ENCODE results near the gene MAPK6. TPM values are rescaled to one million over a fixed set of nuclear protein-coding genes. Genes with fewer than 3 reads are reported as not detected.

Gene MAPK6
- total and polyA plus RNA-seq, 2 of the 8 experiments (the other 6 are each of a cell fraction or from before 2014, with no cell fraction given): 22.6 to 108 TPM

- no peak for TF ChIP-seq CTCF (IDR thresholded peaks at IDR 0.05; ENCODE audit: control extremely low read depth in 1 of 3, insufficient read depth in 1 of 3, low read depth in 1 of 3, low read length in 3 of 3)
- TF ChIP-seq BACH1 (IDR thresholded peaks at IDR 0.05; ENCODE audit: low read length): no peak
- no peak for TF ChIP-seq KDM4A (IDR thresholded peaks at IDR 0.05; ENCODE audit: low read depth, low read length, severe bottlenecking)
These were observed 8.1 kb upstream of the MAPK6 start (continued) for GRCh38 chr15:52010633-52011595.

Data from H1 (cell line).